Liver (tissue), 9 donors: ENCODE data around the gene ACKR4. TPM values are rescaled to one million over a fixed set of nuclear protein-coding genes. Genes with fewer than 3 reads are reported as not detected.

Source experiments
- DNase-seq: peaks from one replicate; pipeline ENCODE4 v3.0.0-alpha.2; 2017; ENCODE audit warnings: low spot score
- H3K27ac ChIP-seq, 2 donors: one replicate each; pipeline ENCODE4 v1.7.0; 2013; ENCODE audit warnings: inconsistent platforms in 2 of 2, low read length in 2 of 2, control low read depth in 1 of 2, low read depth in 1 of 2, mild to moderate bottlenecking in 1 of 2
- H3K27me3 ChIP-seq, 4 donors: one replicate each; pipeline versions ENCODE4 v1.6.1 to v1.7.0; 2013; ENCODE audit warnings: low read length in 3 of 4, inconsistent platforms in 1 of 4, mild to moderate bottlenecking in 1 of 4, moderate library complexity in 1 of 4; ENCODE audit not compliant: control insufficient read depth in 4 of 4, insufficient read depth in 4 of 4
- H3K36me3 ChIP-seq, 4 donors: one replicate each; pipeline versions ENCODE4 v1.6.1 to v1.7.0; 2013; ENCODE audit warnings: low read length in 3 of 4, mild to moderate bottlenecking in 3 of 4, low read depth in 1 of 4, moderate library complexity in 1 of 4; ENCODE audit not compliant: control insufficient read depth in 4 of 4, insufficient read depth in 3 of 4
- H3K4me1 ChIP-seq, 4 donors: one replicate each; pipeline versions ENCODE4 v1.6.1 to v1.7.0; 2013; ENCODE audit warnings: low read length in 3 of 4, mild to moderate bottlenecking in 3 of 4, moderate library complexity in 1 of 4; ENCODE audit not compliant: control insufficient read depth in 4 of 4, insufficient read depth in 4 of 4
- H3K4me3 ChIP-seq, 3 donors: one replicate each; pipeline versions ENCODE4 v1.6.1 to v1.7.0; 2013; ENCODE audit warnings: low read length in 3 of 3, control low read depth in 1 of 3, low read depth in 1 of 3, mild to moderate bottlenecking in 1 of 3
- H3K9ac ChIP-seq, 2 donors: one replicate each; pipeline ENCODE4 v1.7.0; 2013; ENCODE audit warnings: low read length in 2 of 2, mild to moderate bottlenecking in 2 of 2, moderate library complexity in 2 of 2, control low read depth in 1 of 2, low read depth in 1 of 2
- H3K9me3 ChIP-seq, 4 donors: one replicate each; pipeline versions ENCODE4 v1.6.1 to v1.7.0; 2013; ENCODE audit warnings: low read length in 3 of 4; ENCODE audit not compliant: control insufficient read depth in 4 of 4
- EGR1 ChIP-seq, 2 donors: IDR thresholded peaks; 2 replicates each; pipeline ENCODE4 v1.6.1; 2016 to 2018; ENCODE audit warnings: antibody characterized with exemption in 2 of 2, low read depth in 2 of 2
- FOXA1 ChIP-seq: IDR thresholded peaks from 2 replicates; pipeline ENCODE4 v1.6.1; 2016; ENCODE audit warnings: antibody characterized with exemption
- FOXA2 ChIP-seq: IDR thresholded peaks from 2 replicates; pipeline ENCODE4 v1.6.1; 2016; ENCODE audit warnings: antibody characterized with exemption
- GABPA ChIP-seq, 2 donors: IDR thresholded peaks in 1 of 2; conservative IDR thresholded peaks in 1 of 2; 2 replicates each; pipeline ENCODE4 v1.6.1; 2016; ENCODE audit warnings: antibody characterized with exemption in 2 of 2, mild to moderate bottlenecking in 1 of 2, moderate library complexity in 1 of 2
- HNF4A ChIP-seq, 2 donors: conservative IDR thresholded peaks; 2 replicates each; pipeline ENCODE4 v1.6.1; 2016; ENCODE audit warnings: antibody characterized with exemption in 2 of 2, mild to moderate bottlenecking in 2 of 2
- JUND ChIP-seq, 2 donors: IDR thresholded peaks; 2 replicates each; pipeline ENCODE4 v1.6.1; 2016; ENCODE audit warnings: antibody characterized with exemption in 2 of 2
- NR2F2 ChIP-seq: IDR thresholded peaks from 2 replicates; pipeline ENCODE4 v1.6.1; 2016; ENCODE audit warnings: antibody characterized with exemption
- RAD21 ChIP-seq, 2 donors: IDR thresholded peaks; 2 replicates each; pipeline ENCODE4 v1.6.1; 2016; ENCODE audit warnings: antibody characterized with exemption in 2 of 2, mild to moderate bottlenecking in 2 of 2
- RXRA ChIP-seq, 2 donors: IDR thresholded peaks; 2 replicates each; pipeline ENCODE4 v1.6.1; 2017 to 2018; ENCODE audit warnings: antibody characterized with exemption in 2 of 2, mild to moderate bottlenecking in 1 of 2
- SP1 ChIP-seq: IDR thresholded peaks from 2 replicates; pipeline ENCODE4 v1.6.1; 2018; ENCODE audit warnings: antibody characterized with exemption, mild to moderate bottlenecking
- TAF1 ChIP-seq: conservative IDR thresholded peaks from 2 replicates; pipeline ENCODE4 v1.6.1; 2016; ENCODE audit warnings: antibody characterized with exemption, mild to moderate bottlenecking
- YY1 ChIP-seq: IDR thresholded peaks from 2 replicates; pipeline ENCODE4 v1.6.1; 2016; ENCODE audit warnings: antibody characterized with exemption, mild to moderate bottlenecking
- WGBS: extraction: QIAGEN DNeasy Blood & Tissue Kit; methylation state at CpG from one replicate; pipeline ENCODE4 v1.1.7; 2013; 5-methylcytosine and 5-hydroxymethylcytosine counted together
- polyA plus RNA-seq, 2 donors: library from polyadenylated mRNA; stranded (reverse) in 1 of 2; unstranded in 1 of 2; fragments of 200-250 nt in 1 of 2; fragments of >200 nt in 1 of 2; fragmentation: Nextera tagmentation in 1 of 2; extraction: Ambion mirVana in 1 of 2; gene quantifications; one replicate each; pipeline versions ENCODE4 v1.2.1 to v1.2.3, GENCODE V29; 2013 to 2015
- total RNA-seq, 2 donors: library from RNA; depleted of rRNA; stranded (reverse); fragments of >200 nt; gene quantifications; one replicate each; pipeline ENCODE4 v1.2.3, GENCODE V29; 2014
- TF ChIP-seq, protein P1 (sequence below): IDR thresholded peaks from 2 replicates; pipeline ENCODE4 v1.6.1; 2016; ENCODE audit warnings: antibody characterized with exemption
- TF ChIP-seq, protein P2 (sequence below): IDR thresholded peaks from 2 replicates; pipeline ENCODE4 v1.6.1; 2016; ENCODE audit warnings: antibody characterized with exemption, mild to moderate bottlenecking
- TF ChIP-seq, protein P3 (sequence below): IDR thresholded peaks from 2 replicates; pipeline ENCODE4 v1.6.1; 2016; ENCODE audit warnings: antibody characterized with exemption
- TF ChIP-seq, protein P4 (sequence below): fragments of 150-350 bp; IDR thresholded peaks from 2 replicates; pipeline ENCODE4 v1.5.1; 2017; ENCODE audit warnings: improper control_type of control experiment, low read depth, low read length; ENCODE audit not compliant: missing input control
- donor health status: healthy.
- donor health status: healthy.
- donor health status: healthy.
- donor health status: healthy.
- donor health status: healthy.

ACKR4 gene
- total and polyA plus RNA-seq, 4 donors: 0.21 to 0.71 (median 0.31) TPM

DNA sequence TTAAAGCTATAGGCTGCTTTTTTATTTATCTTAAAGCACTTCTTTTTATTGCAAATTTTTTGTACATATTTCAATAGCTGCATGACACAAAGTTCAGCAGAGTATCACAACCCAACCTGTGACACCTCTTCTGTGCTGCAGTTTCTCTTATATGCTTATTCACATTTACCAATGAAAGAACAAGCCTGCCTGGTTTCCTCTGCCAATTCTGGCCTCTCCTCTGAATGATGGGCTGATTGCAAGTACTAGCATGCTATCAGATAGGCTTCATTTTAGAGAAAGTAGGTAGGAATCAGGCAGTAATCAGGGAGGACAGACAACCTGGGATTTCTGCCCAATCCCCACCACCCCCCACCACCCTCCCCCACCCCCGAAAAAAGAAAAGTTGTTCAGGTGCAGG is 26.6 kb downstream of the ACKR4 start:
- H3K4me1 ChIP-seq: no peaks in the 10 kb centered on the region
- H3K9me3 ChIP-seq: peaks cover 0 to 3% (median 0%) of the 10 kb centered on the region in 4 donors
- no peak overlapping the region for H3K9ac ChIP-seq
- H3K4me3 ChIP-seq: no peak overlapping the region
- peaks cover 6 to 49% (median 32%) of the 10 kb centered on the region in 4 donors for H3K36me3 ChIP-seq
- no peak overlapping the region for H3K27ac ChIP-seq
- TF ChIP-seq FOXA2 (no peak), FOXA1 (no peak)
- TF ChIP-seq, protein P1, sequence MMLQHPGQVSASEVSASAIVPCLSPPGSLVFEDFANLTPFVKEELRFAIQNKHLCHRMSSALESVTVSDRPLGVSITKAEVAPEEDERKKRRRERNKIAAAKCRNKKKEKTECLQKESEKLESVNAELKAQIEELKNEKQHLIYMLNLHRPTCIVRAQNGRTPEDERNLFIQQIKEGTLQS: no peak
- WGBS: 95% methylated on average over 1 of the region's 1 CpG
- DNase-seq: no peak
- H3K27me3 ChIP-seq: no peaks in the 10 kb centered on the region

DNA sequence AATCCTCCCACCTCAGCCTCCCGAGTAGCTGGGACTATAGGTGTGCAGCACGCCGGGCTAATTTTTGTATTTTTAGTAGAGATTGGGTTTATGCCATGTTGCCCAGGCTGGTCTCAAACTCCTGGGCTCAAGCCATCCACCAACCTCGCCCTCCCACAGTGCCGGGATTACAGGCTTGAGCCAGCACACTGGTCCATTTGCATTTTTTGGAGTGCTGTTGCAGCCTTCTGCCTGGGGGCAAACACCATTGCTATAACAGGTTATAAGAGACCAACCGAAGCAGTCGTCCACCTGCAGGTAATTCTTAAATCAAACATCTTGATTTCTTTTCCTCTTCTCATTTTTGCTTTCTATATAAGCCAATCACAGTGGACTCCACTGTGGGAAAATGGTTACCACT is 27.7 kb downstream of the ACKR4 start:
- DNase-seq: no peak
- TF ChIP-seq SP1 (no peak), HNF4A (conservative IDR thresholded peaks at IDR 0.05) (no peak), GABPA (IDR thresholded peaks at IDR 0.05 in 1 of 2, conservative IDR thresholded peaks at IDR 0.05 in 1 of 2) (no peak), RXRA (IDR thresholded peaks at IDR 0.05) (no peak), JUND (IDR thresholded peaks at IDR 0.05) (no peak), EGR1 (IDR thresholded peaks at IDR 0.05; ENCODE audit: low read depth in 2 of 2) (no peak), FOXA2 (no peak), NR2F2 (no peak), TAF1 (no peak), YY1 (no peak), RAD21 (IDR thresholded peaks at IDR 0.05) (no peak)
- TF ChIP-seq, protein P2, sequence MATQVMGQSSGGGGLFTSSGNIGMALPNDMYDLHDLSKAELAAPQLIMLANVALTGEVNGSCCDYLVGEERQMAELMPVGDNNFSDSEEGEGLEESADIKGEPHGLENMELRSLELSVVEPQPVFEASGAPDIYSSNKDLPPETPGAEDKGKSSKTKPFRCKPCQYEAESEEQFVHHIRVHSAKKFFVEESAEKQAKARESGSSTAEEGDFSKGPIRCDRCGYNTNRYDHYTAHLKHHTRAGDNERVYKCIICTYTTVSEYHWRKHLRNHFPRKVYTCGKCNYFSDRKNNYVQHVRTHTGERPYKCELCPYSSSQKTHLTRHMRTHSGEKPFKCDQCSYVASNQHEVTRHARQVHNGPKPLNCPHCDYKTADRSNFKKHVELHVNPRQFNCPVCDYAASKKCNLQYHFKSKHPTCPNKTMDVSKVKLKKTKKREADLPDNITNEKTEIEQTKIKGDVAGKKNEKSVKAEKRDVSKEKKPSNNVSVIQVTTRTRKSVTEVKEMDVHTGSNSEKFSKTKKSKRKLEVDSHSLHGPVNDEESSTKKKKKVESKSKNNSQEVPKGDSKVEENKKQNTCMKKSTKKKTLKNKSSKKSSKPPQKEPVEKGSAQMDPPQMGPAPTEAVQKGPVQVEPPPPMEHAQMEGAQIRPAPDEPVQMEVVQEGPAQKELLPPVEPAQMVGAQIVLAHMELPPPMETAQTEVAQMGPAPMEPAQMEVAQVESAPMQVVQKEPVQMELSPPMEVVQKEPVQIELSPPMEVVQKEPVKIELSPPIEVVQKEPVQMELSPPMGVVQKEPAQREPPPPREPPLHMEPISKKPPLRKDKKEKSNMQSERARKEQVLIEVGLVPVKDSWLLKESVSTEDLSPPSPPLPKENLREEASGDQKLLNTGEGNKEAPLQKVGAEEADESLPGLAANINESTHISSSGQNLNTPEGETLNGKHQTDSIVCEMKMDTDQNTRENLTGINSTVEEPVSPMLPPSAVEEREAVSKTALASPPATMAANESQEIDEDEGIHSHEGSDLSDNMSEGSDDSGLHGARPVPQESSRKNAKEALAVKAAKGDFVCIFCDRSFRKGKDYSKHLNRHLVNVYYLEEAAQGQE: no peak
- TF ChIP-seq, protein P3, sequence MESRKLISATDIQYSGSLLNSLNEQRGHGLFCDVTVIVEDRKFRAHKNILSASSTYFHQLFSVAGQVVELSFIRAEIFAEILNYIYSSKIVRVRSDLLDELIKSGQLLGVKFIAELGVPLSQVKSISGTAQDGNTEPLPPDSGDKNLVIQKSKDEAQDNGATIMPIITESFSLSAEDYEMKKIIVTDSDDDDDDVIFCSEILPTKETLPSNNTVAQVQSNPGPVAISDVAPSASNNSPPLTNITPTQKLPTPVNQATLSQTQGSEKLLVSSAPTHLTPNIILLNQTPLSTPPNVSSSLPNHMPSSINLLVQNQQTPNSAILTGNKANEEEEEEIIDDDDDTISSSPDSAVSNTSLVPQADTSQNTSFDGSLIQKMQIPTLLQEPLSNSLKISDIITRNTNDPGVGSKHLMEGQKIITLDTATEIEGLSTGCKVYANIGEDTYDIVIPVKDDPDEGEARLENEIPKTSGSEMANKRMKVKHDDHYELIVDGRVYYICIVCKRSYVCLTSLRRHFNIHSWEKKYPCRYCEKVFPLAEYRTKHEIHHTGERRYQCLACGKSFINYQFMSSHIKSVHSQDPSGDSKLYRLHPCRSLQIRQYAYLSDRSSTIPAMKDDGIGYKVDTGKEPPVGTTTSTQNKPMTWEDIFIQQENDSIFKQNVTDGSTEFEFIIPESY: no peak
- TF ChIP-seq, protein P1: no peak
- TF ChIP-seq, protein P4, sequence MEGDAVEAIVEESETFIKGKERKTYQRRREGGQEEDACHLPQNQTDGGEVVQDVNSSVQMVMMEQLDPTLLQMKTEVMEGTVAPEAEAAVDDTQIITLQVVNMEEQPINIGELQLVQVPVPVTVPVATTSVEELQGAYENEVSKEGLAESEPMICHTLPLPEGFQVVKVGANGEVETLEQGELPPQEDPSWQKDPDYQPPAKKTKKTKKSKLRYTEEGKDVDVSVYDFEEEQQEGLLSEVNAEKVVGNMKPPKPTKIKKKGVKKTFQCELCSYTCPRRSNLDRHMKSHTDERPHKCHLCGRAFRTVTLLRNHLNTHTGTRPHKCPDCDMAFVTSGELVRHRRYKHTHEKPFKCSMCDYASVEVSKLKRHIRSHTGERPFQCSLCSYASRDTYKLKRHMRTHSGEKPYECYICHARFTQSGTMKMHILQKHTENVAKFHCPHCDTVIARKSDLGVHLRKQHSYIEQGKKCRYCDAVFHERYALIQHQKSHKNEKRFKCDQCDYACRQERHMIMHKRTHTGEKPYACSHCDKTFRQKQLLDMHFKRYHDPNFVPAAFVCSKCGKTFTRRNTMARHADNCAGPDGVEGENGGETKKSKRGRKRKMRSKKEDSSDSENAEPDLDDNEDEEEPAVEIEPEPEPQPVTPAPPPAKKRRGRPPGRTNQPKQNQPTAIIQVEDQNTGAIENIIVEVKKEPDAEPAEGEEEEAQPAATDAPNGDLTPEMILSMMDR: no peak
- peaks cover 0 to 3% (median 0%) of the 10 kb centered on the region in 4 donors for H3K9me3 ChIP-seq
- H3K27me3 ChIP-seq: no peaks in the 10 kb centered on the region
- H3K4me3 ChIP-seq: no peak overlapping the region
- 98% methylated on average over 7 of the region's 7 CpGs for WGBS
- no peaks in the 10 kb centered on the region for H3K4me1 ChIP-seq
- H3K27ac ChIP-seq: no peak overlapping the region
- no peak overlapping the region for H3K9ac ChIP-seq
- H3K36me3 ChIP-seq: peaks cover 6 to 49% (median 31%) of the 10 kb centered on the region in 4 donors
